Hepatocyte (in vitro differentiated cells): ENCODE results near the gene NID1. TPM values are rescaled to one million over a fixed set of nuclear protein-coding genes. Genes with fewer than 3 reads are reported as not detected.

ENCODE experiments used
- DNase-seq: peaks from one replicate; pipeline ENCODE4 v3.0.0-alpha.2; 2016; ENCODE audit warnings: low spot score
- H2AFZ ChIP-seq: fragments of 200-600 bp; sonication (generic); 2 replicates; pipeline ENCODE4 v1.6.0; 2016; ENCODE audit warnings: antibody characterized with exemption, mild to moderate bottlenecking
- H3K27ac ChIP-seq: fragments of 200-600 bp; sonication (generic); 2 replicates; pipeline ENCODE4 v1.5.1; 2016; ENCODE audit warnings: mild to moderate bottlenecking
- H3K27me3 ChIP-seq: fragments of 200-600 bp; sonication (generic); 2 replicates; pipeline ENCODE4 v1.6.1; 2016
- H3K36me3 ChIP-seq: fragments of 200-600 bp; sonication (generic); replicated peaks from 2 replicates; pipeline ENCODE4 v1.5.1; 2016; ENCODE audit warnings: low read depth; ENCODE audit not compliant: insufficient read depth
- H3K4me1 ChIP-seq: fragments of 200-600 bp; sonication (generic); 2 replicates; pipeline ENCODE4 v1.5.1; 2016; ENCODE audit warnings: mild to moderate bottlenecking, moderate library complexity; ENCODE audit not compliant: insufficient read depth
- H3K4me2 ChIP-seq: fragments of 200-600 bp; sonication (generic); 2 replicates; pipeline ENCODE4 v1.6.0; 2016
- H3K4me3 ChIP-seq: fragments of 200-600 bp; sonication (generic); 2 replicates; pipeline ENCODE4 v1.5.1; 2016; ENCODE audit warnings: mild to moderate bottlenecking
- H3K79me2 ChIP-seq: fragments of 200-600 bp; sonication (generic); 2 replicates; pipeline ENCODE4 v1.6.0; 2017; ENCODE audit warnings: mild to moderate bottlenecking
- H3K9me2 ChIP-seq: fragments of 200-600 bp; sonication (generic); replicated peaks from 2 replicates; pipeline ENCODE4 v1.6.0; 2017; ENCODE audit warnings: mild to moderate bottlenecking; ENCODE audit not compliant: insufficient read depth
- H3K9me3 ChIP-seq: fragments of 200-600 bp; sonication (generic); 2 replicates; pipeline ENCODE4 v1.5.1; 2016; ENCODE audit warnings: low read depth, mild to moderate bottlenecking
- H4K20me1 ChIP-seq: fragments of 200-600 bp; sonication (generic); 2 replicates; pipeline ENCODE4 v1.6.0; 2016; ENCODE audit warnings: mild to moderate bottlenecking; ENCODE audit not compliant: insufficient read depth, poor library complexity, severe bottlenecking
- EZH2 ChIP-seq: fragments of 200-600 bp; sonication (generic); IDR thresholded peaks from 2 replicates; pipeline ENCODE4 v1.6.1; 2016; ENCODE audit warnings: antibody characterized with exemption, mild to moderate bottlenecking, borderline replicate concordance
- EZH2phosphoT487 ChIP-seq: fragments of 200-600 bp; sonication (generic); IDR thresholded peaks from one replicate; pipeline ENCODE4 v1.6.1; 2018; ENCODE audit warnings: antibody characterized with exemption, mild to moderate bottlenecking, low read depth, moderate library complexity; ENCODE audit not compliant: unreplicated experiment, severe bottlenecking
- WGBS: methylation state at CpG from one replicate; pipeline ENCODE4 v1.1.6; 2016; ENCODE audit warnings: low lambda C conversion rate; ENCODE audit errors: missing lambda C conversion rate; 5-methylcytosine and 5-hydroxymethylcytosine counted together
- polyA plus RNA-seq: library from polyadenylated mRNA; unstranded; fragments of >200 nt; fragmentation: Nextera tagmentation; extraction: Ambion mirVana; gene quantifications from 2 replicates; pipeline ENCODE4 v1.2.1, GENCODE V29; 2016
- total RNA-seq: library from RNA; depleted of rRNA; stranded (reverse); fragments of >200 nt; gene quantifications from 2 replicates; pipeline ENCODE4 v1.2.3, GENCODE V29; 2014
- TF ChIP-seq, protein P1 (sequence below): fragments of 200-600 bp; sonication (generic); IDR thresholded peaks from 2 replicates; pipeline ENCODE4 v1.5.1; 2016; ENCODE audit warnings: antibody characterized with exemption, mild to moderate bottlenecking; ENCODE audit not compliant: poor library complexity

The NID1 gene
- total and polyA plus RNA-seq, 2 experiments from 2014 or later = 53.8 to 72.8 TPM

DNA sequence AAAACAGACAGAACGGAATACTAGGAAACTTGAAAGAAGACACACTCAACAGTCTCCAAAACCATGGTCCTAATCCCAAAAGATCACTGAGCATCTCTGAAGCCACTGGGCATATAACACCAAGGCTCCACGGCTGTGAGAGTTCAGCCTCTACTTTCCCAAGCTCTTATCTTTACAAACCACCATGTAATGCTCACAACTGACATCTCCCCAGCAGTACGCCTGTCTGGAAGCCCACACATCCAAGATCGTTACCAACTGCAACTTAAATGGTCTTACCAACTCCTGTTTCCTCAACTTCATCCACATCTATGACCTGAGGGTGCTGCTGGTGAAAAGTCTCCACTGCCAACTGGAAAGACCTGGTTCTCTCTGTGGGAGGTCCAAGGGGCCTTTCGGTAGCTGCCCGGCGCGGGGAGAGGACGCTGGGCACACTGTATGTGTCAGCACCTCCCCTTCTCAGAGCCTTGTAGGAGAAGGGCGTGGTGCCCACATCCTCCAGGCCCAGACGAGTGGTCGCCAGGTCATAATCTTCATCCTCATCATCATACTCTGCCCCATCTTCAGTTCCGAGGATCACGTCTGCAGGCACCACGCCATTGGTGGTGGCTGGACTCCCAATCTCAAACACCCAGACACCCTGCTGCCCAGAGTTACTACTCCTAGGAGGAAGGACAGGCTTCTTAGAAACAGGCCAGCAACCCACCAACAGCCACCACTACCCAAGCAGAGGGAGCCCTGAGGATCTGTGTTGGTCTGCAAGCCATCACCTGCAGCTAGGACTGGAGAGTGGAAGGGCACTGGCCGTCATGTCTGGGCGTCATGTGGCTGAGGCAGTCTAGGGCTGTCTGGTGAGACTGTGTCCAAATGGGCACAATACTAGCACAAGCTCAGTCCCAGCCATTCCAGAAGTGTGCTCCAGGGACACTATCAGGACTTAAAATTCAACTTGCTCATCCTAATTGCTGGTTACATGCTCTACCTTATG lies 23.0 kb downstream of the NID1 start:
- Histone ChIP-seq H3K9me2 (no peaks in the 10 kb centered on the region), H3K4me3 (no peak overlapping the region), H4K20me1 (no peaks in the 10 kb centered on the region), H2AFZ (no peak overlapping the region), H3K9me3 (no peaks in the 10 kb centered on the region), H3K4me1 (no peaks in the 10 kb centered on the region), H3K79me2 (no peaks in the 10 kb centered on the region), H3K4me2 (no peak overlapping the region), H3K36me3 (no peaks in the 10 kb centered on the region), H3K27me3 (no peaks in the 10 kb centered on the region), H3K27ac (no peak overlapping the region)
- DNase-seq = no peak
- WGBS = 96% methylated on average over 17 of the region's 17 CpGs
- TF ChIP-seq, protein P1, sequence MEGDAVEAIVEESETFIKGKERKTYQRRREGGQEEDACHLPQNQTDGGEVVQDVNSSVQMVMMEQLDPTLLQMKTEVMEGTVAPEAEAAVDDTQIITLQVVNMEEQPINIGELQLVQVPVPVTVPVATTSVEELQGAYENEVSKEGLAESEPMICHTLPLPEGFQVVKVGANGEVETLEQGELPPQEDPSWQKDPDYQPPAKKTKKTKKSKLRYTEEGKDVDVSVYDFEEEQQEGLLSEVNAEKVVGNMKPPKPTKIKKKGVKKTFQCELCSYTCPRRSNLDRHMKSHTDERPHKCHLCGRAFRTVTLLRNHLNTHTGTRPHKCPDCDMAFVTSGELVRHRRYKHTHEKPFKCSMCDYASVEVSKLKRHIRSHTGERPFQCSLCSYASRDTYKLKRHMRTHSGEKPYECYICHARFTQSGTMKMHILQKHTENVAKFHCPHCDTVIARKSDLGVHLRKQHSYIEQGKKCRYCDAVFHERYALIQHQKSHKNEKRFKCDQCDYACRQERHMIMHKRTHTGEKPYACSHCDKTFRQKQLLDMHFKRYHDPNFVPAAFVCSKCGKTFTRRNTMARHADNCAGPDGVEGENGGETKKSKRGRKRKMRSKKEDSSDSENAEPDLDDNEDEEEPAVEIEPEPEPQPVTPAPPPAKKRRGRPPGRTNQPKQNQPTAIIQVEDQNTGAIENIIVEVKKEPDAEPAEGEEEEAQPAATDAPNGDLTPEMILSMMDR = no peak
- TF ChIP-seq EZH2 = no peak
- no peak for TF ChIP-seq EZH2phosphoT487

DNA sequence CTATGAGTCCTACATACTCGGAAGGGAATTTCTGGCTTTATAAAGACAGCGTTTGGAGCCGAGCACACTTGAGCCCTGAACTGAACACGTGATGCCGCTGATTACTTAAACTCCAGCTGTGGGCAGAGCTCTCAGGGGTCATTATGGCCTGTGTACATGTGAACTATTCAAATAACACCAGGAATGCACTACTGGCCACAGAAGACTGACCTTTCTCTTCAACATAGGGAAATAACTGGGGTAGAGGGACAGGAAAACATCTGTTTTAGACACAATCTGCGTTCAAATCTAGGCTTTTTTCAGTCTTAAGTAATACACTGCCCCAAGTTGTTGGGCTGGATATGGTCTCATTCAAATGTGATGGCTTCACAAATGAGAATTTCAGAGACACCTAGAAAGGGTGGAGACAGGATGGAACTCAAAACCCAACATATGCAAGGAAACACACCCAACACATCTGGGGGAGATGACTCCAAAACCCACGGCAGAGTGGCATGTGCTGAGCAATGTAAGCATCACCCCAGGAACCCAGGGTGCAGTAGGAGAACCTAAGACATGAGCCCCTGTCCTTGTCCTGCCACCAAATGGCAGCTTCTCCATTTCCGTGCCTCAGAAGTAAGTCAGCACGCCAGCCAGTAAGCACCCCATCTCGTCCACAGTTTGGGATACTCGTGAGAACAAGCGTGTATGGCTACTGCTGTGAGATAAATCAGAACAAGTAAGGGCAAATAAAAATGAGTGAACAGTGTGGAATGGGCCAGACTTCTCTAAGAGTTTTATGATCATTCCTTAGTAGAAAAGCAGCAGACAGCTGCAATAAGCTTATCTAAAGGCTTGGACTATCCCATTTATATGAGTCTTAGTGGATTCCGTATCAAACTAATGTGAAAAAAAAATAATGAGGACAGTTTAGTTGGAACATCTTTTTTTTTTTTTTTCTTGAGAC lies 24.9 kb downstream of the NID1 start:
- Histone ChIP-seq H3K27me3 (no peaks in the 10 kb centered on the region), H3K4me1 (no peaks in the 10 kb centered on the region), H3K4me3 (no peak overlapping the region), H3K27ac (peak overlapping the region; percentile 29), H3K79me2 (no peaks in the 10 kb centered on the region), H3K9me2 (no peaks in the 10 kb centered on the region), H3K9me3 (no peaks in the 10 kb centered on the region), H2AFZ (no peak overlapping the region), H3K4me2 (peak overlapping the region; percentile 21), H4K20me1 (no peaks in the 10 kb centered on the region), H3K36me3 (no peaks in the 10 kb centered on the region)
- WGBS = 73% methylated on average over 13 of the region's 13 CpGs
- TF ChIP-seq, protein P1 = no peak
- TF ChIP-seq EZH2phosphoT487 = no peak
- no peak for TF ChIP-seq EZH2
- peak; percentile 59 for DNase-seq

DNA sequence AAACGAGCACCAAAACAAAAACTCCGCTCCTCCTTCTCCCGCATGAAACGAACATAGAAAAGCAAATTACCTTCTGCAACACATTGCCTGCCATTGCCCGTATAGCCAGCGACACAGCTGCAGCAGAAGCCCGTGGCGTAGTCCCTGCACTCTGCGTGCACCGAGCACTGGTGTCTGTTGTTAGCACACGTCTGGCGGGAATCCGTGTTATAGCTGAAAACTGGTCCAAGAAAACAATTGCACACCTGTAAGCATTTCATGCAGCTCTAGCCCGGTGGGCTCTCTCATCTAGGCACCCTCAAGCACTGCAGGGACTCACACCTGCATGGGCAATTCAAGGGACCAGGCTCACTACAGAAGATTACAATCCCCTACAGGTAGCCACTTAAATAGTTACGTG lies 26.9 kb downstream of the NID1 start:
- DNase-seq = no peak
- no peaks in the 10 kb centered on the region for H4K20me1 ChIP-seq
- H3K9me2 ChIP-seq = no peaks in the 10 kb centered on the region
- no peaks in the 10 kb centered on the region for H3K4me1 ChIP-seq
- no peak overlapping the region for H3K27ac ChIP-seq
- H3K4me2 ChIP-seq = no peak overlapping the region
- H3K9me3 ChIP-seq = no peaks in the 10 kb centered on the region
- no peaks in the 10 kb centered on the region for H3K27me3 ChIP-seq
- TF ChIP-seq EZH2phosphoT487 (no peak), EZH2 (no peak)
- TF ChIP-seq, protein P1 = no peak
- no peaks in the 10 kb centered on the region for H3K79me2 ChIP-seq
- no peak overlapping the region for H2AFZ ChIP-seq
- WGBS = 97% methylated on average over 15 of the region's 15 CpGs
- H3K36me3 ChIP-seq = no peaks in the 10 kb centered on the region
- no peak overlapping the region for H3K4me3 ChIP-seq
